GM23248 (cell line): ENCODE results near the gene ADCK2. TPM values are rescaled to one million over a fixed set of nuclear protein-coding genes. Genes with fewer than 3 reads are reported as not detected.
"Not testable (repeated sequence)": the region's sequence is repeated elsewhere in the genome, so short reads cannot be mapped to it uniquely, and the experiment has no call there.

ENCODE experiments used
- DNase-seq: peaks from one replicate; pipeline ENCODE4 v3.0.0-alpha.2; 2015
- H2AFZ ChIP-seq: fragments of 200-600 bp; sonication (generic); 2 replicates; pipeline ENCODE4 v1.6.1; 2016; ENCODE audit warnings: antibody characterized with exemption
- H3F3A ChIP-seq: fragments of 200-600 bp; sonication (generic); 2 replicates; pipeline ENCODE4 v1.6.1; 2016; ENCODE audit warnings: mild to moderate bottlenecking, antibody characterized with exemption, mixed run types; ENCODE audit not compliant: insufficient read depth
- H3K27ac ChIP-seq: fragments of 200-600 bp; sonication (generic); 2 replicates; pipeline ENCODE4 v1.5.1; 2016; ENCODE audit warnings: mild to moderate bottlenecking
- H3K27me3 ChIP-seq: fragments of 200-600 bp; sonication (generic); replicated peaks from 2 replicates; pipeline ENCODE4 v1.6.1; 2016; ENCODE audit warnings: mild to moderate bottlenecking; ENCODE audit not compliant: insufficient read depth
- H3K36me3 ChIP-seq: fragments of 200-600 bp; sonication (generic); 2 replicates; pipeline ENCODE4 v1.6.1; 2016; ENCODE audit warnings: low read depth, mild to moderate bottlenecking
- H3K4me1 ChIP-seq: fragments of 200-600 bp; sonication (generic); 2 replicates; pipeline ENCODE4 v1.6.1; 2016; ENCODE audit warnings: mild to moderate bottlenecking; ENCODE audit not compliant: insufficient read depth
- H3K4me2 ChIP-seq: fragments of 200-600 bp; sonication (generic); one replicate; pipeline ENCODE4 v1.6.1; 2016; ENCODE audit warnings: mild to moderate bottlenecking; ENCODE audit not compliant: unreplicated experiment
- H3K4me3 ChIP-seq: fragments of 200-600 bp; sonication (generic); 2 replicates; pipeline ENCODE4 v1.5.1; 2016; ENCODE audit warnings: mild to moderate bottlenecking
- H3K79me2 ChIP-seq: fragments of 200-600 bp; sonication (generic); 2 replicates; pipeline ENCODE4 v1.6.1; 2016; ENCODE audit warnings: mild to moderate bottlenecking; ENCODE audit not compliant: insufficient read depth
- H3K9ac ChIP-seq: fragments of 200-600 bp; sonication (generic); 2 replicates; pipeline ENCODE4 v1.6.1; 2016; ENCODE audit warnings: mild to moderate bottlenecking
- H3K9me2 ChIP-seq: fragments of 200-600 bp; sonication (generic); 2 replicates; pipeline ENCODE4 v1.6.1; 2016; ENCODE audit warnings: mixed run types, mild to moderate bottlenecking, moderate library complexity; ENCODE audit not compliant: insufficient read depth
- H3K9me3 ChIP-seq: fragments of 200-600 bp; sonication (generic); one replicate; pipeline ENCODE4 v1.6.1; 2017; ENCODE audit warnings: low read depth
- H4K20me1 ChIP-seq: fragments of 200-600 bp; sonication (generic); 2 replicates; pipeline ENCODE4 v1.6.0; 2016; ENCODE audit not compliant: insufficient read depth
- EZH2 ChIP-seq: fragments of 200-600 bp; sonication (generic); IDR thresholded peaks from 2 replicates; pipeline ENCODE4 v1.6.1; 2018; ENCODE audit warnings: antibody characterized with exemption, mild to moderate bottlenecking; ENCODE audit not compliant: insufficient read depth, poor library complexity, severe bottlenecking
- EZH2phosphoT487 ChIP-seq: fragments of 200-600 bp; sonication (generic); IDR thresholded peaks from 2 replicates; pipeline ENCODE4 v1.6.1; 2018; ENCODE audit warnings: antibody characterized with exemption, moderate library complexity, mild to moderate bottlenecking, low read depth; ENCODE audit not compliant: insufficient read depth
- WGBS, 2 experiments: methylation state at CpG; one replicate each; pipeline ENCODE4 v1.1.6; 2015 to 2017; ENCODE audit warnings: low lambda C conversion rate in 2 of 2, low coverage in 1 of 2; ENCODE audit errors: missing lambda C conversion rate in 2 of 2; 5-methylcytosine and 5-hydroxymethylcytosine counted together
- in situ Hi-C: fragments of 300-500 bp; cut with MboI; formaldehyde crosslinking; loops from 2 replicates; pipeline ENCODE4 v1.15.0; 2020
- polyA plus RNA-seq: library from polyadenylated mRNA; unstranded; fragments of >200 nt; fragmentation: Nextera tagmentation; extraction: Ambion mirVana; gene quantifications from 2 replicates; pipeline ENCODE4 v1.2.1, GENCODE V29; 2016
- total RNA-seq: library from RNA; depleted of rRNA; stranded (reverse); fragments of >200 nt; shearing (Covaris generic); gene quantifications from 2 replicates; pipeline ENCODE4 v1.2.3, GENCODE V29; 2014; rRNA removed

ADCK2 gene
- 27.1 and 29.0 TPM in 2 replicates for total RNA-seq
- polyA plus RNA-seq, result 9.1 and 10.0 TPM in 2 replicates

DNA sequence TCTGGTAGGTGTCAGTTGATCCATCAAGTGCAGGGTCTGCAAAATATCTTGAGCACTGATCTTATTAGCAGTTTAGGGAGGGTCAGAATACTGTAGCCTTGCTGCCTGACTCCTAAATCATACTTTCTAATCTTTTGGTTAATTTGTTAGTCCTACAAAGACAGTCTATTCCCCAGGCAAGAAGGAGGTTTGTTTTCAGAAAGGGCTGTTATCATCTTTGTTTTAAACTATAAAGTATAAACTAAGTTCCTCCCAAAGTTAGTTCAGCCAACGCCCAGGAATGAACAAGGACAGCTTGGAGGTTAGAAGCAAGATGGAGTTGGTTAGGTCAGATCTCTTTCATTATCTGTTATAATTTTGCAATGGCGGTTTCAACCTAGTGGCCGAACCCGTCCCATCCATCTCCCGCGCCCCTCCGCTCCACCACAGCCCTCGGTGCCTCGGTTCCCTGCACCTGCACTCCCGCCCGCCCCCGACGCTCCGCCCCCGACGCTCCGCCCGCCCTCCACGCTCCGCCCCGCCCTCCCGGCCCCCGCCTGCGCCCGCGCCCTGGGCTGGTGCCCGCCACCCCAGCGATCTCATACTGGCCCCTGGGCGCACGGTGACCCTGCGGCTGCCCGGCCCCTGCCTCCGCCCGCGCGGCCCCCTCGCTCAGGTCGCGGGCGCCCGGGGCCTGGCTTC lies at the start of gene ADCK2:
Gene ADCK2 (plus strand): TSS at position 564 of the 681 bp plus-strand sequence. CDS start 386 bp downstream, outside the sequence.
- Histone ChIP-seq H3K9me2 (no peaks in the 10 kb centered on the region), H3K4me1 (peaks cover 12% of the 10 kb centered on the region), H3K4me3 (peak within 1 kb of the TSS; percentile 80), H3K9ac (peak within 1 kb of the TSS; percentile 74), H3K79me2 (no peaks in the 10 kb centered on the region), H3K4me2 (peak within 1 kb of the TSS; percentile 89), H3K9me3 (no peaks in the 10 kb centered on the region), H3F3A (peaks cover 12% of the 10 kb centered on the region; the same call in 1 of the 2 replicates), H3K27me3 (no peaks in the 10 kb centered on the region), H3K36me3 (no peaks in the 10 kb centered on the region), H2AFZ (peak within 1 kb of the TSS; percentile 94), H3K27ac (no peak within 1 kb of the TSS), H4K20me1 (no peaks in the 10 kb centered on the region)
- in situ Hi-C loops, result no loop called here
- DNase-seq, result peak; percentile 65
- TF ChIP-seq EZH2 (no peak), EZH2phosphoT487 (no peak)
- 0 to 2% methylated on average over 3 to 39 of the region's 41 CpGs for WGBS, 2 experiments

- no peak for DNase-seq
- H3F3A ChIP-seq, result peaks cover 27% of the 10 kb centered on the region
- peaks cover 29% of the 10 kb centered on the region for H3K4me1 ChIP-seq
- no peak overlapping the region for H3K9ac ChIP-seq
- H3K4me3 ChIP-seq, result no peak overlapping the region
- no peak overlapping the region for H2AFZ ChIP-seq
- in situ Hi-C loops, result no loop called here
- no peaks in the 10 kb centered on the region for H3K79me2 ChIP-seq
- no peaks in the 10 kb centered on the region for H4K20me1 ChIP-seq
- no peaks in the 10 kb centered on the region for H3K9me3 ChIP-seq
- H3K36me3 ChIP-seq, result no peaks in the 10 kb centered on the region
- no peak overlapping the region for H3K27ac ChIP-seq
- no peaks in the 10 kb centered on the region for H3K9me2 ChIP-seq
- no peak overlapping the region for H3K4me2 ChIP-seq
- H3K27me3 ChIP-seq, result no peaks in the 10 kb centered on the region
- WGBS, 2 experiments, result 72 to 79% methylated on average over 6 of the region's 6 CpGs
- TF ChIP-seq EZH2phosphoT487 (no peak), EZH2 (no peak)
Observed at GRCh38 chr7:140623980-140624379, 48.8 kb upstream of the ADCK2 start.

GRCh38 chr7:140624392-140625191 lies 48.2 kb upstream of the ADCK2 start:
- Histone ChIP-seq H3K4me3 (no peak overlapping the region), H3K36me3 (no peaks in the 10 kb centered on the region), H3K4me1 (peaks cover 29% of the 10 kb centered on the region), H3F3A (peaks cover 27% of the 10 kb centered on the region), H3K9ac (no peak overlapping the region), H4K20me1 (no peaks in the 10 kb centered on the region), H3K27me3 (no peaks in the 10 kb centered on the region), H3K79me2 (no peaks in the 10 kb centered on the region), H3K9me3 (no peaks in the 10 kb centered on the region), H3K27ac (no peak overlapping the region), H3K9me2 (no peaks in the 10 kb centered on the region), H3K4me2 (no peak overlapping the region), H2AFZ (no peak overlapping the region)
- TF ChIP-seq EZH2phosphoT487, result no peak
- no peak for TF ChIP-seq EZH2
- 74 to 75% methylated on average over 11 of the region's 11 CpGs for WGBS, 2 experiments
- in situ Hi-C loops, result no loop called here
- no peak for DNase-seq

DNA sequence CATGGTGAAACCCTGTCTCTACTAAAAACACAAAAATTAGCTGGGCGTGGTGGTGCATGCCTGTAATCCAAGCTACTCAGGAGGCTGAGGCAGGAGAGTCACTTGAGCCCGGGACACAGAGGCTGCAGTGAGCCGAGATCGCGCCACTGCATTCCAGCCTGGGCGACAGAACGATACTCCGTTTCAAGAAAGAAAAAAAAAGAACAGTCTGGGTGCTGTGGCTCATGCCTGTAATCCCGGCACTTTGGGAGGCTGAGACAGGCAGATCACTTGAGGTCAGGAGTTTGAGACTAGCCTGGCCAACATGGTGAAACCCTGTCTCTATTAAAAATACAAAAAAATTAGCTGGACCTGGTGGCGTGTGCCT lies 47.6 kb upstream of the ADCK2 start:
- H3K9me2 ChIP-seq, H3K27ac ChIP-seq, H3K9ac ChIP-seq, H3K4me2 ChIP-seq, H3K27me3 ChIP-seq, in situ Hi-C loops, H3K9me3 ChIP-seq, DNase-seq, H3K36me3 ChIP-seq, H4K20me1 ChIP-seq, H3K79me2 ChIP-seq, H2AFZ ChIP-seq, H3K4me3 ChIP-seq: not testable (repeated sequence)
- Histone ChIP-seq H3F3A (peaks cover 27% of the 10 kb centered on the region), H3K4me1 (peaks cover 29% of the 10 kb centered on the region)
- WGBS, 2 experiments, result 87% methylated on average over 10 of the region's 10 CpGs
